CD4-positive, alpha-beta T cell (primary cell): ENCODE data around the gene MTMR6. TPM values are rescaled to one million over a fixed set of nuclear protein-coding genes. Genes with fewer than 3 reads are reported as not detected.

Source experiments
- ATAC-seq: fragments of 200-7000 bp; cut with Tn5 transposase; one replicate; pipeline ENCODE4 v1.10.0; 2022; ENCODE audit warnings: mild to moderate bottlenecking; ENCODE audit not compliant: poor library complexity
- CTCF ChIA-PET: fragments of 350-600 bp; sonication (Branson Sonifier 250); formaldehyde crosslinking; loops from one replicate; lab custom pipeline; 2021; ENCODE audit warnings: antibody characterized with exemption, inconsistent platforms; lab: Charles Lee
- POLR2A ChIA-PET: fragments of 350-600 bp; sonication (Branson Sonifier 250); formaldehyde crosslinking; loops from one replicate; lab custom pipeline; 2021; ENCODE audit warnings: antibody characterized with exemption, inconsistent platforms; lab: Charles Lee
- DNase-seq, 14 experiments: peaks; one replicate each; pipeline ENCODE4 v3.0.0-alpha.2; 2013 to 2020; ENCODE audit warnings: mixed read lengths in 2 of 14
- H3K27ac ChIP-seq, 2 donors: one replicate each; pipeline versions ENCODE4 v1.5.1 to v1.7.0; 2013; ENCODE audit warnings: low read length in 2 of 2, low read depth in 1 of 2, mild to moderate bottlenecking in 1 of 2
- H3K27me3 ChIP-seq, 2 experiments: 1 replicate in 1 of 2; 2 replicates in 1 of 2; pipeline versions ENCODE4 v1.6.1 to v1.7.0; 2013; ENCODE audit warnings: low read length in 2 of 2, control low read depth in 1 of 2, mild to moderate bottlenecking in 1 of 2, moderate library complexity in 1 of 2; ENCODE audit not compliant: insufficient read depth in 2 of 2, control insufficient read depth in 1 of 2
- H3K36me3 ChIP-seq: one replicate; pipeline ENCODE4 v1.6.1; 2013; ENCODE audit warnings: low read length, control low read depth; ENCODE audit not compliant: insufficient read depth
- H3K4me1 ChIP-seq: one replicate; pipeline ENCODE4 v1.6.1; 2013; ENCODE audit warnings: low read length, control low read depth; ENCODE audit not compliant: insufficient read depth
- H3K4me3 ChIP-seq: one replicate; pipeline ENCODE4 v1.5.1; 2013; ENCODE audit warnings: mild to moderate bottlenecking, low read length, moderate library complexity
- H3K9me3 ChIP-seq, 2 experiments: 1 replicate in 1 of 2; 2 replicates in 1 of 2; pipeline versions ENCODE4 v1.6.1 to v1.7.0; 2013; ENCODE audit warnings: low read length in 2 of 2, mild to moderate bottlenecking in 2 of 2, control low read depth in 1 of 2, moderate library complexity in 1 of 2; ENCODE audit not compliant: control insufficient read depth in 1 of 2, insufficient read depth in 1 of 2
- H3K27ac Mint-ChIP-seq: one replicate; pipeline ENCODE4 v1.8.0; 2020; ENCODE audit warnings: mixed read lengths
- H3K27me3 Mint-ChIP-seq: one replicate; pipeline ENCODE4 v1.8.0; 2021; ENCODE audit warnings: mixed read lengths
- H3K36me3 Mint-ChIP-seq: one replicate; pipeline ENCODE4 v1.8.0; 2021; ENCODE audit warnings: low read depth, mixed read lengths
- H3K4me1 Mint-ChIP-seq: one replicate; pipeline ENCODE4 v1.8.0; 2021; ENCODE audit warnings: low read depth, mixed read lengths
- H3K4me3 Mint-ChIP-seq: one replicate; pipeline ENCODE4 v1.8.0; 2020; ENCODE audit warnings: mild to moderate bottlenecking, mixed read lengths
- H3K9me3 Mint-ChIP-seq: one replicate; pipeline ENCODE4 v1.8.0; 2020; ENCODE audit warnings: mixed read lengths
- intact Hi-C, 2 experiments: fragments of 100-400 bp; cut with DNase I in 1 of 2; cut with micrococcal nuclease in 1 of 2; formaldehyde crosslinking; loops; one replicate each; pipeline versions ENCODE4 v1.15.1 to v1.9.0; 2023 to 2025; cut with DNase I, micrococcal nuclease
- polyA plus RNA-seq, 2 donors: library from polyadenylated mRNA; unstranded; fragments of 120-200 nt; gene quantifications; one replicate each; pipeline ENCODE4 v1.2.1, GENCODE V29; 2013
- total RNA-seq, 174 experiments: library from RNA in 2 of 174; stranded (reverse) in 2 of 174; gene quantifications; one replicate each; pipeline ENCODE4 v1.2.3 and lab custom pipeline; 2021 to 2026
- TF ChIP-seq, protein P1 (sequence below): fragments of 200-600 bp; IDR thresholded peaks from one replicate; pipeline ENCODE4 v1.8.0; 2022; ENCODE audit warnings: antibody characterized with exemption, mild to moderate bottlenecking

Gene MTMR6
- total RNA-seq = 10 to 100 TPM; 33.3 to 34.2 TPM
- 17.7 TPM for polyA plus RNA-seq (2013, experiment 1 of 2)
- 20.7 TPM for polyA plus RNA-seq (2013, experiment 2 of 2)
- total RNA-seq (lab: John Stamatoyannopoulos, UW) = 68.7 to 333 (median 102) reads per million in 172 experiments

DNA sequence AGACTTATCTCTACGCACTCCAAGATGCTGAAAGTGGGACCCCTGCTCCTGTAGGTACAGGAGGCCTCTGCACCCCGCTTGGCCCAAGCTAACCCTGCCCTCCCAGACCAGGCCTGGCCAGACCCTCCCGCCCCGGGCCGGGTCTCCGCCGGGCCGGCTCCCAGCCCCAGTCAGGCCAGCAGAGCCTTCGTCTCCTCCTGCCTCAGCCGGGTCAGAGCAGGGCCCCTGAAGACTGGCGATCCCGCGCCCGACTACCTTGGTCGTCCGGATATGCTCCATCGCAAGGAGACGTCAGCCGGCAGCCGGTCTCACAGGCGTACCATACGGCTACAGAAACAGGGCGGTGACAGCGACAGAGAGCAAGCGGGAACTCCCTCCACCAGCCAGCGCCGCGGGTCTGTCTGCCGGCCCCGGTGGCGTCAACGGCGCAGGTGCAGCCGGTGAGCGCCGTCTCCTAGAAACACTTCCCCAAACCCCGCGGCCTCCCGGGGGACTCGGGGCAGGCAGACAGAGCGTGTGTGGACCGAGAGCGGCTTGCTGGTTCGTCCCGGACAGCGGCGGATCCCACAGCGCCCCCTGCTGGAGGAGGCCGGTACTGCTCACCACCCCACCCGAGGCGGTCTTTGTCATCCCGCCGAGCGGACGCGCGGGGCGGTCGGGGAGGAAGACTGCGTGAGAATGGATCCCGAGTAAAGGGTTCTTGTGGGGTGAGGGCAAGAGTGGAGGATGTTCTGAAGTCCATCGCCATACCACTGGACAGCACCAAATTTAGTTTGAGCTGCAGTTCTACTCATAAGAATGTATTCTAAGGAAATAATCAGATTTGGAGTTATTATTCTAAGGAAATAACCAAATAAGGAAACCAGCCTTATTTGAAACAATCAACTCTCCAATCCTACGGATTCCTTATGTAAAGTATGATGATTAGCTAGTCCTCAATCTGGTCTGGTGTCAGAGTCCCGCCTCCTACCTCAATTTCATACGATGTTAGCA lies at the start of gene MTMR6:
TSS of gene MTMR6 (minus strand) at position 520 of the 993 bp plus-strand sequence. CDS start at position 279, 241 bp downstream.
- TF ChIP-seq, protein P1, sequence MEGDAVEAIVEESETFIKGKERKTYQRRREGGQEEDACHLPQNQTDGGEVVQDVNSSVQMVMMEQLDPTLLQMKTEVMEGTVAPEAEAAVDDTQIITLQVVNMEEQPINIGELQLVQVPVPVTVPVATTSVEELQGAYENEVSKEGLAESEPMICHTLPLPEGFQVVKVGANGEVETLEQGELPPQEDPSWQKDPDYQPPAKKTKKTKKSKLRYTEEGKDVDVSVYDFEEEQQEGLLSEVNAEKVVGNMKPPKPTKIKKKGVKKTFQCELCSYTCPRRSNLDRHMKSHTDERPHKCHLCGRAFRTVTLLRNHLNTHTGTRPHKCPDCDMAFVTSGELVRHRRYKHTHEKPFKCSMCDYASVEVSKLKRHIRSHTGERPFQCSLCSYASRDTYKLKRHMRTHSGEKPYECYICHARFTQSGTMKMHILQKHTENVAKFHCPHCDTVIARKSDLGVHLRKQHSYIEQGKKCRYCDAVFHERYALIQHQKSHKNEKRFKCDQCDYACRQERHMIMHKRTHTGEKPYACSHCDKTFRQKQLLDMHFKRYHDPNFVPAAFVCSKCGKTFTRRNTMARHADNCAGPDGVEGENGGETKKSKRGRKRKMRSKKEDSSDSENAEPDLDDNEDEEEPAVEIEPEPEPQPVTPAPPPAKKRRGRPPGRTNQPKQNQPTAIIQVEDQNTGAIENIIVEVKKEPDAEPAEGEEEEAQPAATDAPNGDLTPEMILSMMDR = peak; percentile 99
- Mint-ChIP-seq H3K4me1 (peaks cover 40% of the 10 kb centered on the region), H3K4me3 (peak within 1 kb of the TSS; percentile 99), H3K36me3 (peaks cover 19% of the 10 kb centered on the region), H3K9me3 (no peaks in the 10 kb centered on the region), H3K27me3 (peaks cover 4% of the 10 kb centered on the region), H3K27ac (peak within 1 kb of the TSS; percentile 97)
- peaks cover 22% of the 10 kb centered on the region for H3K4me1 ChIP-seq
- intact Hi-C loops = loop anchor here (1.0 to 10.0 kb wide), 4 partner anchors 12 to 1012 kb away; partner anchors contain the start of genes NUP58 (in 1 of the 2) and PARP4 (in 1 of the 2)
- H3K36me3 ChIP-seq = peaks cover 6% of the 10 kb centered on the region
- CTCF ChIA-PET = interaction anchor here (0.6 to 3.2 kb wide), 8 partner anchors 8 to 47 kb away, joined by 3 to 12 read pairs (median 3); no protein-coding TSS in a partner anchor
- ATAC-seq = peak; percentile 84
- H3K27ac ChIP-seq = peak within 1 kb of the TSS; percentile 97 to 99
- peak; percentile 89 to 98 (median 93) for DNase-seq
- H3K4me3 ChIP-seq = peak within 1 kb of the TSS; percentile 94
- POLR2A ChIA-PET = interaction anchor here (0.7 to 1.9 kb wide), 4 partner anchors 9 to 28 kb away, joined by 3 to 13 read pairs (median 4); partner anchors contain the start of gene NUP58
- H3K9me3 ChIP-seq = no peaks in the 10 kb centered on the region
- H3K27me3 ChIP-seq = no peaks in the 10 kb centered on the region

DNA sequence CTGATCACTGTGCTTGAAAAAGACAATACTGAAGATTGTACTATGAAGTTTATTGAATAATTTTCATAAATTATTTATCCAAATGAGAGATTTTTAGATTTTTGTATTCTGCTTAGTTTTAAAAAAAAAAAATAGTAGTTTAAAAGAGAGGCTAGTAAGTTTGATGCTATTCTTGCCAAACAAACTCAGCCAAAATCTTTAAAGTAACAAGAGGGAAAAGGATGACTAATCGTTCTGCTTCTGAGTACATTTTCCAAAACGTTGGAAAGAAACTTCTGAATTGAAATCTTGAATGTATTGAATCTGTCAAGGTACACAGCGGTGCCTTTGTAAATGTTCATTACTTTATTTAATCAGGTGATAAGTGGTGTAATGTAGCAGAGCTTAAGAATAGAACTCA lies 48.6 kb upstream of the MTMR6 start:
- Mint-ChIP-seq H3K27ac (no peak overlapping the region), H3K36me3 (peaks cover 84% of the 10 kb centered on the region), H3K4me1 (peaks cover 7% of the 10 kb centered on the region), H3K9me3 (no peaks in the 10 kb centered on the region), H3K4me3 (no peak overlapping the region), H3K27me3 (no peaks in the 10 kb centered on the region)
- no peaks in the 10 kb centered on the region for H3K9me3 ChIP-seq
- CTCF ChIA-PET = no interaction called here
- peaks cover 67% of the 10 kb centered on the region for H3K36me3 ChIP-seq
- no peak overlapping the region for H3K4me3 ChIP-seq
- no peaks in the 10 kb centered on the region for H3K4me1 ChIP-seq
- TF ChIP-seq, protein P1 = no peak
- no peaks in the 10 kb centered on the region for H3K27me3 ChIP-seq
- ATAC-seq (no peak), DNase-seq (no peak)
- POLR2A ChIA-PET = no interaction called here
- intact Hi-C loops = no loop called here
- H3K27ac ChIP-seq = no peak overlapping the region

DNA sequence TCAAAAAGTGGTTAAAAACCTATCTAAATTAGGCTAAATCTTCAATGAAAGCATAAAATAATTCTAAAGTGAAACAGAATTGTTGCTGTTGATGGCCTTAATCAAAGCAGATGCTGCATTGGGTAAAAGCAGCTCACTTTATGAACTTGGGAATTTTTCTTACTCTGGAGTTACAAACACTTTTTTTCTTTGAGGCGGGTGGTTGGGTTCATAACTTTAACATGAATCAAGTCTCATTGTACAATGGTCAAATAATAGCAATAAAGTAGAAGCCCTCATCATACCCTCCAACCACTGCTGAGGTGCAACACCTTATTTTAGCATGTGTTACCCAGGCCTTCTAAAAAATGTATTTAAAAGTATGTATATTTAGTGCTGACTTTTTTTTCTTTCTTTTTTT lies 43.3 kb upstream of the MTMR6 start:
- DNase-seq (no peak), ATAC-seq (no peak)
- H3K27me3 Mint-ChIP-seq = no peaks in the 10 kb centered on the region
- H3K4me3 Mint-ChIP-seq = no peak overlapping the region
- peaks cover 81% of the 10 kb centered on the region for H3K36me3 ChIP-seq
- H3K27ac Mint-ChIP-seq = no peak overlapping the region
- intact Hi-C loops = loop anchor here in 1 of 2 experiments (5.0 kb wide), 1 partner anchor 78 kb away; no protein-coding TSS in a partner anchor
- H3K27ac ChIP-seq = no peak overlapping the region
- no peaks in the 10 kb centered on the region for H3K27me3 ChIP-seq
- TF ChIP-seq, protein P1 = no peak
- H3K4me1 Mint-ChIP-seq = peaks cover 7% of the 10 kb centered on the region
- H3K4me3 ChIP-seq = no peak overlapping the region
- H3K36me3 Mint-ChIP-seq = peaks cover 92% of the 10 kb centered on the region
- H3K9me3 Mint-ChIP-seq = no peaks in the 10 kb centered on the region
- no peaks in the 10 kb centered on the region for H3K4me1 ChIP-seq
- H3K9me3 ChIP-seq = no peaks in the 10 kb centered on the region
- ChIA-PET CTCF (no interaction called here), POLR2A (no interaction called here)
